Measurements from ENCODE around the gene POP7. TPM values are rescaled to one million over a fixed set of nuclear protein-coding genes. Genes with fewer than 3 reads are reported as not detected.

The POP7 gene
- total RNA-seq, 1 experiment from 2014 or later, result 96.9 TPM

- peaks cover 30 to 81% (median 72%) of the 10 kb centered on the region in 3 experiments for H3K36me3 Mint-ChIP-seq (ENCODE audit: insufficient read depth in 1 of 3, low read depth in 3 of 3)
- no peak overlapping the region for H3K9ac ChIP-seq (ENCODE audit: extremely low read depth, insufficient read length, low read length)
Measured at GRCh38 chr7:100685631-100686145, 20.2 kb upstream of the POP7 start.

More at GRCh38 chr7:100685631-100686145, 20.2 kb upstream of the POP7 start:
- Histone ChIP-seq H2BK5ac (ENCODE audit: insufficient read length, low read length) (no peak overlapping the region), H4K8ac (replicated peaks; ENCODE audit: insufficient read length, low read depth, low read length) (no peak overlapping the region), H3K18ac (ENCODE audit: insufficient read length, low read depth, low read length) (no peak overlapping the region), H3K27me3 (ENCODE audit: insufficient read depth, low read length) (no peaks in the 10 kb centered on the region), H3K4me2 (ENCODE audit: insufficient read depth, insufficient read length, low read length) (no peak overlapping the region), H2AK5ac (ENCODE audit: insufficient read length, low read length) (no peak overlapping the region), H4K20me1 (ENCODE audit: control insufficient read depth, insufficient read depth, insufficient read length) (no peaks in the 10 kb centered on the region), H3K4ac (ENCODE audit: low read depth, low read length) (no peak overlapping the region), H3K23ac (ENCODE audit: insufficient read length, low read depth, low read length) (no peak overlapping the region), H3K9me3 (ENCODE audit: control insufficient read depth, low read depth, low read length) (no peaks in the 10 kb centered on the region), H3K79me1 (ENCODE audit: insufficient read depth, low read depth, low read length, poor library complexity, severe bottlenecking) (peaks cover under 1% of the 10 kb centered on the region), H2BK120ac (ENCODE audit: low read depth, low read length, poor library complexity, severe bottlenecking) (no peak overlapping the region), H3T11ph (ENCODE audit: low read length) (no peak overlapping the region), H3K79me2 (ENCODE audit: insufficient read depth, low read length) (peaks cover 10% of the 10 kb centered on the region; the same call in 1 of the 2 replicates), H4K5ac (ENCODE audit: insufficient read length, low read depth, low read length) (no peak overlapping the region), H3K23me2 (ENCODE audit: insufficient read length, low read depth, low read length, poor library complexity, severe bottlenecking) (no peaks in the 10 kb centered on the region), H2BK20ac (ENCODE audit: low read depth, low read length, poor library complexity, severe bottlenecking) (no peak overlapping the region), H2BK15ac (ENCODE audit: low read depth, low read length) (no peak overlapping the region), H3K4me1 (ENCODE audit: insufficient read depth, low read length) (no peaks in the 10 kb centered on the region), H2BK12ac (ENCODE audit: insufficient read length, low read depth, low read length) (no peak overlapping the region), H3K27ac (ENCODE audit: insufficient read length, low read depth, low read length) (no peak overlapping the region), H2AFZ (ENCODE audit: low read length) (no peak overlapping the region), H3K56ac (ENCODE audit: insufficient read length, low read depth, low read length) (no peak overlapping the region), H3K14ac (ENCODE audit: insufficient read depth, low read length) (no peak overlapping the region), H4K91ac (ENCODE audit: insufficient read length, low read depth, low read length) (no peak overlapping the region)
- Mint-ChIP-seq H3K9me3 (no peaks in the 10 kb centered on the region), H3K4me1 (peaks cover 2 to 12% of the 10 kb centered on the region in 2 experiments), H3K27ac (peak overlapping the region in 1 of 3 experiments; percentile 60; a peak in 2 of 7 replicates), H3K27me3 (ENCODE audit: low read depth) (no peaks in the 10 kb centered on the region), H3K4me3 (no peak overlapping the region)
- no peak for TF ChIP-seq CTCF (conservative IDR thresholded peaks at IDR 0.05)
- no CpG with 5 or more reads among the region's 17 CpGs for WGBS (ENCODE audit: extremely low coverage, insufficient read length, low lambda C conversion rate)
- DNase-seq, result no peak
